ENCODE data around the gene ELP2.

ELP2 gene

DNA sequence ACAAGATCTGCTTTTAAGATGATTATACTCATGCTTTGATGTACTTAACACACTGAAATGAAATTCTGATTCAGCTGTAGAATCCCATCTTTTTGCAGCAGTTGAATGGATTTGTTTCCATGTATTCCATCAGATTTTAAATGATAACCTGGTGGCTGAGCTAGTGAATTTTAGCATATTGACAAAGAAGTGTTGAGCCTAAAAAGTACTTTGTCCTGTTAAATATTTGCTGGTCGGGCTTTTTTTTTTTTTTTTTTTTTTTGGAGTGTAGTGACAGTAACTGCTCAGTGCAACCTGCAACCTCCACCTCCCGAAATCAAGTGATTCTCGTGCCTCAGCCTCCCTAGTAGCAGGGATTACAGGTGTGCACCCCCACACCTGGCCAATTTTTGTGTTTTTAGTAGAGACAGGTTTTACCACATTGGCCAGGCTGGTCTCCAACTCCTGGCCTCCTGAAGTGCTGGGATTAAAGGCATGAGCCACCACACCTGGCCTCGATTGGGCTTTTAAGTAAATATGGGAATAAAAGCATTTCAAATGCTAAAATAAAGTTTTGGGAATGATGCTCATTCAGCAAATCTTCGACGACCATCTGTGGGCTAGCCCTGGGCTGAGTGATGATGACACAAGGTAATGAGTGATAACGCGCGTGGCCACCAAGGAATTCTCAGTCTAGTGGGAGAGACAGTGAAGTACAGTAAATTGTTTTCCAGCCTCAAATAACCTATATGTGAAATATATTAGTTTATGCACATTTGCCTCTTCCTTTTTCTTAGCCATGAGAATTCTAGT, 2.2 kb downstream of the ELP2 start:
- no peak for ATAC-seq
- Mint-ChIP-seq H3K9me3 (no peaks in the 10 kb centered on the region), H3K27me3 (no peaks in the 10 kb centered on the region), H3K36me3 (ENCODE audit: low read depth) (peaks cover 25% of the 10 kb centered on the region), H3K4me3 (peak overlapping the region; percentile 87), H3K27ac (peak overlapping the region; percentile 50), H3K4me1 (peaks cover 44% of the 10 kb centered on the region)
- no peak for DNase-seq

GRCh38 chr18:36132756-36133155, 3.1 kb downstream of the ELP2 start:
- H3K4me1 Mint-ChIP-seq: peaks cover 39% of the 10 kb centered on the region
- H3K9me3 Mint-ChIP-seq: no peaks in the 10 kb centered on the region
- ATAC-seq (no peak), DNase-seq (no peak)
- H3K27ac Mint-ChIP-seq: no peak overlapping the region
- no peaks in the 10 kb centered on the region for H3K27me3 Mint-ChIP-seq
- peaks cover 27% of the 10 kb centered on the region for H3K36me3 Mint-ChIP-seq (ENCODE audit: low read depth)
- H3K4me3 Mint-ChIP-seq: peak overlapping the region; percentile 16

- Mint-ChIP-seq H3K27me3 (no peaks in the 10 kb centered on the region), H3K4me1 (peaks cover 32% of the 10 kb centered on the region), H3K36me3 (ENCODE audit: low read depth) (peaks cover 40% of the 10 kb centered on the region), H3K9me3 (no peaks in the 10 kb centered on the region), H3K27ac (no peak overlapping the region), H3K4me3 (no peak overlapping the region)
- ATAC-seq (no peak), DNase-seq (no peak)
Observed at GRCh38 chr18:36135264-36135663, 5.6 kb downstream of the ELP2 start.

DNA sequence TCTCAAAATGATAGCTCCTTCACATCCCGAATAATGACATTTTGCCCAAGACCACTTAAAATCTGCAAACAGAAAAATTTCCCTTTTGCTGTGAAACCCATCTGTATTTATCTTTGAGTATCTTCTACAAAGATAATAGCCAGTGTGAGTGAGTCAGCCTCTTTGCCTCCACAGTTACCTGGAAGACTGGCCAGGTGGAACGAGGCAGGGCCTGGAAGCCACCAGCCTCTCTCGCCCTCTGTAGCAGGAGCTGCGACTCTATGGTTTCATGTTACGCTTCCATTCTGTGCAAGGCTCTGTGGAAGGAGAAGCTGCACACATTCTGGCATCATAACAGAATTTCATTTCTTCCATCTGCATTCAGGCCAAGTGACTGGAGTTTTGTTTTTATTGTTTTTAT, 9.5 kb downstream of the ELP2 start:
- no peak for DNase-seq
- H3K27ac Mint-ChIP-seq: no peak overlapping the region
- H3K27me3 Mint-ChIP-seq: no peaks in the 10 kb centered on the region
- H3K4me3 Mint-ChIP-seq: no peak overlapping the region
- peaks cover 52% of the 10 kb centered on the region for H3K36me3 Mint-ChIP-seq (ENCODE audit: low read depth)
- ATAC-seq: no peak
- no peaks in the 10 kb centered on the region for H3K9me3 Mint-ChIP-seq
- peaks cover 6% of the 10 kb centered on the region for H3K4me1 Mint-ChIP-seq

DNA sequence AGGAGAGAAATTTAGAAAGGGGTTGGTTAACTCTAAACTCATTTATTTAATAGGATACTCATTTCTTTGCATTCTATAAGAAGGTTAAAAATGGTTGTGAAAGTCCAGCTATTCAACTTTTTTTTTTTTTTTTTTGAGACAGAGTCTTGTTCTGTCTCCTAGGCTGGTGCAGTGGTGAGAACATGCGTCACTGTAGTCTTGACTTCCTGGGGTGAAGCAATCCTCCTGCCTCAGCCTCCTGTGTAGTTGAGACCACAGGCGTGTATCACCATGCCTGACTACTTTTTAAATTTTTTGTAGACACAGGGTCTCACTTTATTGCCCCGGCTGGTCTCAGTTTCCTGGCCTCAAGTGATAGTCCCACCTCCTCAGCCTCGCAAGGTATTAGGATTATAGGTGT, 11.9 kb downstream of the ELP2 start:
- no peaks in the 10 kb centered on the region for H3K9me3 Mint-ChIP-seq
- H3K27ac Mint-ChIP-seq: no peak overlapping the region
- ATAC-seq: no peak
- peaks cover 3% of the 10 kb centered on the region for H3K4me1 Mint-ChIP-seq
- no peak for DNase-seq
- peaks cover 57% of the 10 kb centered on the region for H3K36me3 Mint-ChIP-seq (ENCODE audit: low read depth)
- H3K4me3 Mint-ChIP-seq: no peak overlapping the region
- no peaks in the 10 kb centered on the region for H3K27me3 Mint-ChIP-seq

DNA sequence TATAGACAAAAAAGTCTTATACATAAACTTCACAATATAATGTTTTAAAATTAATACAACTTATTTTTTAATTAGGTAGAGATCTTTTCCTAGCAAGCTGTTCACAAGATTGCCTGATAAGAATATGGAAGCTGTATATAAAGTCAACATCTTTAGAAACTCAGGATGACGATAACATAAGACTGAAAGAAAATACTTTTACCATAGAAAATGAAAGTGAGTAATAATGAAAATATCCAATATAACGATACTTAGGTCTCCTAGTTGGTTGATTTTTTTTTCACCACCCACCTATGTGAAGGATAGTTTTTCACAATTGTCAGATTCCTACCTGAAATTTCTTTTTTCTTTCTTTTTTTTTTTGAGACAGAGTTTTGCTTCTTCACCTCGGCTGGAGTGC, 13.1 kb downstream of the ELP2 start:
- ATAC-seq: no peak
- no peak overlapping the region for H3K4me3 Mint-ChIP-seq
- peaks cover 57% of the 10 kb centered on the region for H3K36me3 Mint-ChIP-seq (ENCODE audit: low read depth)
- H3K9me3 Mint-ChIP-seq: no peaks in the 10 kb centered on the region
- no peaks in the 10 kb centered on the region for H3K27me3 Mint-ChIP-seq
- peaks cover 3% of the 10 kb centered on the region for H3K4me1 Mint-ChIP-seq
- H3K27ac Mint-ChIP-seq: no peak overlapping the region
- DNase-seq: no peak

DNA sequence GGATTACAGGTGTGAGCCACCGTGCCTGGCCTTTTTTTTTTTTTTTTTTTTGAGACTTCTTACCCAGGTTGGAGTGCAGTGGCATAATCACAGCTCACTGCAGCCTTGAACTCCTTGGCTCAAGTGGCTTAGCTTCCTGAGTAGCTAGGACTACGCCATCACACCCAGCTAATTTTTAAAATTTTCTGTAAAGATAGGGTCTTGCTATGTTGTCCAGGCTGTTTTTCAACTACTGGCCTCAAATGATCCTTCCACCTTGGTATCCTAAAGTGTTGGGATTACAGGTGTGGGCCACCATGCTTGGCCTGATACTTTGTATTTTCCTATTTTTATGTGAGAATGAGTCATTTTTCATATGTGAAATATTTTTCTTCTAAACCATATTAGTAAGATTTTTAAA, 13.7 kb downstream of the ELP2 start:
- H3K36me3 Mint-ChIP-seq (ENCODE audit: low read depth): peaks cover 57% of the 10 kb centered on the region
- ATAC-seq: no peak

DNA sequence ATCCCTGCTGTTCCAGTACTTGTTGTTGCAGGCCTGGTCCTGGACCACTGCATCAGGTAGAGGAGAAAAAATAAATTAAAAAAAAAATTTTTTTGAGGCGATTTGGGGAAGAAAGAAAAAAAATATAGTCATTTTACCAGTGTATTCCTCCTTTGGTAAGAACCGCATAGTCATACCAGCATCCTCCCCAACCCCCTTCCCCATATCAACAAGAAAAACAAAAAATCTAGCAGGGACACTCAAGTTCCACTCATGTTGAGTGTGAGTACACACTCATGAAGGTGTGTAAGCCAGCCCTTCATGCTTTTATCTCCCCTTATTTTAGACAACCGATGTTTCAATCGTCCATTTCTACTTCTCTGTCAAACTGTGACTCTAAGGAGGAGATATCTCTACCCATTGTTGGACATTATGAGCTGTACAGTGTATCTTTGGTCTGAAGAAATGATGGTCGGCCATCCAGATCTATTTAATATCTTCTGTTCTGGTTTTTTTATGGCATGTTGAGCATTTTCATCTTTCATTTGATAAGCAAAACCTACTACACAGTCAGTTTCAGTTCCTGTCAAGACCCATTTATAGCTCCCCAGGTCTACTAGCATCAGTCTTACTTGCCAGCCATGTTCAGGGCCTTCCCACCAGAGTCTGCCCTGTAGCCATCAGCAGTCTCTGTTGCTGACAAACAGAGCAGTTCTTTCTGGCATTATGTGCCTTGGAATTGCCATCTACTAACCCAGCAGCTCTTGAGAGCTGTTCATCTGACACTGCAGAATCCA, 20.0 kb downstream of the ELP2 start:
- H3K36me3 Mint-ChIP-seq (ENCODE audit: low read depth): peaks cover 53% of the 10 kb centered on the region
- no peak overlapping the region for H3K4me3 Mint-ChIP-seq
- H3K9me3 Mint-ChIP-seq: no peaks in the 10 kb centered on the region
- peaks cover 15% of the 10 kb centered on the region for H3K4me1 Mint-ChIP-seq
- no peak overlapping the region for H3K27ac Mint-ChIP-seq
- ATAC-seq: no peak
- H3K27me3 Mint-ChIP-seq: no peaks in the 10 kb centered on the region
- no peak for DNase-seq

More for the DNA sequence above, 13.7 kb downstream of the ELP2 start:
- H3K4me3 Mint-ChIP-seq: no peak overlapping the region
- no peak for DNase-seq
- H3K27me3 Mint-ChIP-seq: no peaks in the 10 kb centered on the region
- H3K9me3 Mint-ChIP-seq: no peaks in the 10 kb centered on the region
- no peak overlapping the region for H3K27ac Mint-ChIP-seq
- peaks cover 3% of the 10 kb centered on the region for H3K4me1 Mint-ChIP-seq

GRCh38 chr18:36152781-36153180, 23.1 kb downstream of the ELP2 start:
- ATAC-seq (no peak), DNase-seq (no peak)
- H3K4me1 Mint-ChIP-seq: peaks cover 18% of the 10 kb centered on the region
- H3K27me3 Mint-ChIP-seq: no peaks in the 10 kb centered on the region
- no peak overlapping the region for H3K4me3 Mint-ChIP-seq
- no peak overlapping the region for H3K27ac Mint-ChIP-seq
- H3K36me3 Mint-ChIP-seq (ENCODE audit: low read depth): peaks cover 54% of the 10 kb centered on the region
- no peaks in the 10 kb centered on the region for H3K9me3 Mint-ChIP-seq

GRCh38 chr18:36153203-36153602, 23.5 kb downstream of the ELP2 start:
- no peaks in the 10 kb centered on the region for H3K9me3 Mint-ChIP-seq
- H3K4me3 Mint-ChIP-seq: no peak overlapping the region
- no peak for DNase-seq
- H3K27ac Mint-ChIP-seq: no peak overlapping the region
- H3K27me3 Mint-ChIP-seq: no peaks in the 10 kb centered on the region
- no peak for ATAC-seq
- peaks cover 51% of the 10 kb centered on the region for H3K36me3 Mint-ChIP-seq (ENCODE audit: low read depth)
- peaks cover 18% of the 10 kb centered on the region for H3K4me1 Mint-ChIP-seq

- Mint-ChIP-seq H3K27me3 (no peaks in the 10 kb centered on the region), H3K27ac (no peak overlapping the region), H3K4me1 (peaks cover 21% of the 10 kb centered on the region), H3K4me3 (no peak overlapping the region), H3K9me3 (no peaks in the 10 kb centered on the region), H3K36me3 (ENCODE audit: low read depth) (peaks cover 51% of the 10 kb centered on the region)
- no peak for ATAC-seq
- DNase-seq: no peak
Observed at GRCh38 chr18:36153771-36154170, 24.1 kb downstream of the ELP2 start.

- H3K4me1 Mint-ChIP-seq: peaks cover 14% of the 10 kb centered on the region
- H3K27ac Mint-ChIP-seq: no peak overlapping the region
- ATAC-seq (no peak), DNase-seq (no peak)
- H3K36me3 Mint-ChIP-seq (ENCODE audit: low read depth): peaks cover 51% of the 10 kb centered on the region
- H3K9me3 Mint-ChIP-seq: no peaks in the 10 kb centered on the region
- no peaks in the 10 kb centered on the region for H3K27me3 Mint-ChIP-seq
- no peak overlapping the region for H3K4me3 Mint-ChIP-seq
Observed at GRCh38 chr18:36155851-36156757, 26.4 kb downstream of the ELP2 start.

- Mint-ChIP-seq H3K4me3 (no peak overlapping the region), H3K36me3 (ENCODE audit: low read depth) (peaks cover 61% of the 10 kb centered on the region), H3K27ac (peak overlapping the region; percentile 26), H3K4me1 (peaks cover 11% of the 10 kb centered on the region), H3K27me3 (no peaks in the 10 kb centered on the region), H3K9me3 (no peaks in the 10 kb centered on the region)
- DNase-seq (no peak), ATAC-seq (no peak)
Observed at GRCh38 chr18:36157441-36157840, 27.7 kb downstream of the ELP2 start.

GRCh38 chr18:36158266-36158867, 28.7 kb downstream of the ELP2 start:
- H3K27me3 Mint-ChIP-seq: no peaks in the 10 kb centered on the region
- H3K27ac Mint-ChIP-seq: no peak overlapping the region
- no peaks in the 10 kb centered on the region for H3K9me3 Mint-ChIP-seq
- ATAC-seq (no peak), DNase-seq (no peak)
- H3K4me1 Mint-ChIP-seq: peaks cover 6% of the 10 kb centered on the region
- H3K4me3 Mint-ChIP-seq: no peak overlapping the region
- peaks cover 56% of the 10 kb centered on the region for H3K36me3 Mint-ChIP-seq (ENCODE audit: low read depth)
